HG02678 (cell line): Measurements from ENCODE around the gene RIPOR2.

Experiments
- ATAC-seq: cut with Tn5 transposase; IDR thresholded peaks from one replicate; pipeline ENCODE4 v1.9.1; 2021; ENCODE audit warnings: mild to moderate bottlenecking, moderate library complexity; ENCODE audit not compliant: unreplicated experiment

Gene RIPOR2

DNA sequence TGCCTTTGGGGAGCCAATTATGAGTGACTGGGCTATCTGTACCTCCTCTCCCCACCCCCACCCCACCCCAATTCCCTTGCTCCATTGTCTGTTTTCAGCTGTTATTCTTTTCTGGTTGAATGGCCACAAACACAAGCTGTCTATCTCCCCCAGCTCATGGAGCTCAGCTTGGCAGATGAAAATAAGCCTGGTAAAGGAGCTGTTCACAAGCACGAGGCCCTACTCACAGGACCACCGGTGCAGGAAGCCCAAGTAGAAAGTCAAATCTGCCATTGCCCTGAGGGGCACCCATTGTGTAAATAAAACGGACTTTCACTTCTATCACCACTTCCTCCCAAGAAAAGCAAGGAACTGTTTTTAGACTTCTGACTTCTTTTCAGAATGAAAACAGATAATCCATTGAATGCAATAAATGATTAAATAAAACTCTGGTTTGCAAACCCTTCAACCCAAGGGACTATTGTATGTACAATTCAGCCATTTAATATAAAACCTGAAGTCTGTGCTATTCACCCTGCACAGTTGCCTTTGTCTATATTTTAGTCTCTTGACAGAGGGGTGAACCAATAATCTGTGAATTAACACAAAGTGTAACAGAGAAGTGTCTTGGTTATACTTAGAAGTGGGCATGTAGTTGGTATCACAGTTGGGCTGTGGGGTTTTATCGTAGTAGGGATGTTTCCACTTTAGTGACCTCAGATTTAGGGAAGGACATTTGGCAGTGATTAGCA, 27.7 kb downstream of the RIPOR2 start:
- ATAC-seq: no peak

DNA sequence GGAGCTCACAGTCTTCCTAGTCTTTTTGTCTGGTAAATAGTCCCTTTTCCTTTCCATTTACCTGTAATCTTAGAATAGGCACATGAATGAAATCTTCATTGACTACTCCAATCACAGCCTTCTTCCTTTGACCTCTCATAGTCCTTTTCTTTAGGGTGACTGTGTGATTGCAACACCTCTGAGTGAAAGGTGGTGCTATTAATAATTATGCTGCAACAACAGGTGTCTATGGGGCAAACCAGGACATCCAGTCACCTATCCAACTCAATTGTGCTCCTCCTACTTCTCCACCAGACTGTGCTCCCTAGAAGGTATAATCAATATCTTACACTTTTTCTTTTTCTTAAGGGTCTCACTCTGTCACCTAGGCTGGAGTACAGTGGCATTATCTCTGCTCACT, 29.4 kb downstream of the RIPOR2 start:
- no peak for ATAC-seq

DNA sequence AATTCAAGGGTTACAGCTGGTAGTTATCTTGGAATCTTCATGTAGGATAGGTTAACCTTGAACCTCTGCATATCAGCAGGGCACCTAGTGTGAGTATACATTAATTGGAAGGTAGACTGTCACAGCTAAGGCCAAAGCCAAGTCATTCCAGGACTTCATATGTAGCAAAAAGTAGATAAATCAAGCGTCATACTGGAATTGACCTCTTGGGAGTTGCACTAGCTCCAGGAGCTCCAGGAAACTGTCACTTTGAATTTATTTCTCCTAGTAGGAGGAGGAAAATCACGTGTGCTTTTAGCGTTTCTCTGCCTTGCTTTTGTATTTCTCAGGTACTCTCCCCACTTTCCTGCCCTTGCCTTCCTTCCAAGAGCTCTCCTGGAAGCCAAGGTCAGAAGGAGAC, 30.3 kb downstream of the RIPOR2 start:
- no peak for ATAC-seq

DNA sequence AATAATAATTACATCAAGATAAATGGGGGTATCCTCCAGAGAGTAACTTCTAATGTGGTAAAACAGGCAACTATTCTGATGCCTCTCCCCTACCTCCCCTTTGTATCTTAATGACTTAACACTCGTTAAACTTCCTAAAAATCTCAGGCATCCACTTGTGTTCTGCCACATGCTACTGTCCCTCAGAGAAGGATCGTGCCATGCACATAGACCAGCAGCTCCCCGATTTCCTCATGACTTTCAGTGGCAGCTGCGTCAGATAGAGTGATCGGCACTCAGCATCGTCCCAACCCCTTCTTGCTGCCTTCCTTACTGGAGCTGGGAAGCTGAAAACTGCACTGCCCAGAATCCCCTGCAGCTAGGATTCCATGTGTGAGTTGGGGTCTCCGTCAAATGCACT, 32.1 kb downstream of the RIPOR2 start:
- ATAC-seq: no peak

DNA sequence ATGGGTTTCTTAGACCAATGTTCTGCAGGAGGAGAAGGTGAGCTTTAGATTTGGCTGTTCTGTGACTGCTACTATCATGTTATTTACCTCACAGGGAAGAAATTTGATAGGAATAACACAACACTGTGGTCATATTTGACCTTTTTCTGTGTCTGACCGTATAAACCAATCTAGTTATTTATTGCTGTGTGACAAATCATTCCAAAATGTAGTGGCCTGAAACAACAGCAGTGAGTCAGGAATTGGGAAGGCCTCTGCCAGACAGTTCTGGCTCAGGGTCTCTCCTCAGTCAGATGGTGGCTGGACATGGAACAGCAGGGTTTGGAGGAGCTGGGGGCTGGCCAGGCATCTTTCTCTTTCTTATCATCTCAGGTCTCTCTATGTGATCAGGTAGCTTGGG, 33.0 kb downstream of the RIPOR2 start:
- no peak for ATAC-seq

DNA sequence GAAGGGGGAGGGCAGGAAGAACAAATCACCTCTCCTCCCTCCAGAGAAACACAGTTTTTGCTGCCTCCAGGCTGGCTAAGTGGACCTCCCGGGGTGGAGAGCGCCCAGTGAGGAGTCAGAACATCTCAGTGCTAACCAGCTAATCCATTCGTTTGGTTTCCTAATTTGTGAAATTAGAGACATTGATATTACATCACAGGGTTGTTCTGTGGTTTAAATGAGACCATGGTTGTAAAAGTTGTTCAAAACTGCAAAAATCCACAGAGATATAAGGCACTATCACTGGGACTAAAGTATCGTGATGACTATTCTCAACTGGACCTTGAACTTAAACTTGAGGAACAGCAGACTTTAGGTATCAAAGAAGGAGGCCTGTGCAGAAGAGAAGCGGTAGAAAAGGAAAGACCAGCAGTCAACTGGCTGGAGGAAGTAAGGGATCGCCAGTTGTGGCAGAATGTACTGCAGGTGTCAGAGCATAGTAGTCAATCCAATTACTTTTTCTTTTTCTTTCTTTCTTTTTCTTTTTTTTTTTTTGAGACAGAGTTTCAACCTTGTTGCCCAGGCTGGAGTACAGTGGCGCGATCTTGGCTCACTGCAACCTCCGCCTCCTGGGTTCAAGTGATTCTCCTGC, 33.9 kb downstream of the RIPOR2 start:
- no peak for ATAC-seq

DNA sequence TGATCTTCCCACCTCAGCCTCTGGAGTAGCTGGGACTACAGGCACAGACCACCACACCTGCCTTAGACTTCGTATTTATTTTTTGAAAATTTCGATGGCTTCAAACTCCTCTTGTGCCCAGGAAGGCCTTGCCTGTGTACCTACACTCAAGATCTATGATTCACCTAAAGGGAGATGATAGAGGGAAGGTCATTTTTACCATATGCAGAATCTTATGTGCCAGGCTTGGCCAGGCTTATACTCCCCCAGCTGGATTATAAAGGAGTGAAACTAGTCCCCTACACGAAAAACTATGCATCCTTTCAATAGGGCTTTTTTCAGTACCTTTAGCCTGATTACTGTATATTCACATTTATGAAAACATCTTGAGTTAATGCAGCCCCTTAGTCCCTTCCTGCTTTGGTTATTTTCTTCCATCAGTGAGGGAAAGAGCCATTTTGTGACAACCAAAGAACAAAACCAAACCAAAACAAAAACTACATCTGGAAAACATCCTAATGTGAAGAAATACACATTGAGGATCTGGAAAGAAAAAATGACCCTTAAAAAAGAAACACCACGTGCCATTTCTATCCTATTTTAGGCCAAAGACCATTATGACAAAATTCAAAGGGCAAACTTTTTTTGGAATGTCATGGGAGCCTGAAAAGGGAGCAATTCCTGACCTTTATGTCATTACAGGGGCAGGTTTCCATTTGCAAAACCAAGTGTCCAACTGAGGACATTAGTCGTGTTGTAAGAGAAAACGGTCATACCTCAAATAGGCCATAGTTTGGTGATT, 34.7 kb downstream of the RIPOR2 start:
- no peak for ATAC-seq

DNA sequence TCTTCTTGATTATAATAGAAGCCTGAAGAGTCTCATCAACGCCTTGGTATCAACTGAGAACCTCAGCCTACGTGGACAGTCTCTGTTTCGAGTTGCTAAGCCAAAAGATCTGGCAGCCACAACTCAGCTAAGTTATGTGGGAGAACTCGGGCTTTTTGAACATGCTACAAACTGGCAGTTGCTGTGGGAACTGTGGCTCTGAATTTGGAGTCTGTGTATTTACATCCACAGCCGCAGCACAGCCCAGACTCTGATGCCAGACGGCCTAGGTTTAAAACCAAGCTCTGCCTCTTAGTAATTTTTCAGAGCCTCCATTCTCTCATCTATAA, 35.8 kb downstream of the RIPOR2 start:
- no peak for ATAC-seq

DNA sequence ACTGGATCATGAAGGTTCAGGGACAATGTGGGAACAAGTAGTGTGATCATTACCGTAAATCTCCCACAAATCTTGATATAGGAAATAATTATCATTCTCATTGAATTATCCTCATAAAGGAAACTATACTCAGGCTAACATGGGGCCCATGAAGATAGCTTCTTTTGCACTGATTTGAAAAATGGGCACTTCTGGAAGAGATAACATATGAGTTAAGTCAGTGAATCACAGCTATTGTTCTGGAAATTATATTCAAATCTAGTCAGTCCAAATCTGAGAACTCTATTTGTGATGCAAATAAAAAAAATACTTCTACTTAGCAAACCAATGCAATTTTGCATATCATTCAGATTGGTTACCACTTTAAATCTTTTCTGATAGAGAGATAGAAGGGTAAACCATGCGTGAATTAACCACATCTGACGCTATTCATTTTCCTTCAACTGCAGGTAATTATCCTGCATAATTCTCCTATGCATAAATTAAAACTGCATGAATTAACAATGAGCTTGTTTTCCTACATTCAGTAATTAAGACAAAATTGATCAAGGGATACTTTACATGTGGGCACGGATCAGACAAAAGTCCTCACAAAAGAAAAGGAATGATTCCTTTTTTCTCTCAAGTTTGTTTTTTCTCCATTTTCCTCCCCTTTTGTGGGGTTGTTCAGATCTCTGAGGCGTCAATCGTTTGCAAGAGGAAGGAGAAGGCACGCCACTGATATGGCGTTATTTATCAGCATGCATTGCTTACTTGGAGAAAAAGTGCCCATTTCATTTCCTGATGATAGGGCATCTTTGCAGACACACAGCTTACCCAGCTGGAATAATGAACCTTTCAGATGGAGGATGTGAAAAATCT, 36.4 kb downstream of the RIPOR2 start:
- no peak for ATAC-seq

DNA sequence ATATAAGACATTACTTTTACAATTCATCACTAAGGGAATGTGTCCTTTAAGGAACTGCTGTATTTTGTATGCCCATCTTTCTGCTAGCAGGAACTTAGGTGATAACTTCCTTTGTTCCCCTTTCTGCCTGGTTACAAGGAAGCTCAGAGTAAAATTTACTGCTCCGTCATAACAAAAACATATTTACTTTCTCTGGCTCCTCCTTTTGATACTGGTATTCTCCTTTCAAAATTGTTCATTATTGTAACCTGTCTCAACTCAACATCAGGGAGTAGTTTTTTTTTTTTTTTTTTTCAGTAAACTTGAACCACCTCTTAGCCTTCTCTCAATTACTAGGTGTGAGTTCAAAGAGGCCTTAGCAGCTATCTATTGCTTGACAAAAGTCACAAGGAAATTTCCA, 37.1 kb downstream of the RIPOR2 start:
- no peak for ATAC-seq

DNA sequence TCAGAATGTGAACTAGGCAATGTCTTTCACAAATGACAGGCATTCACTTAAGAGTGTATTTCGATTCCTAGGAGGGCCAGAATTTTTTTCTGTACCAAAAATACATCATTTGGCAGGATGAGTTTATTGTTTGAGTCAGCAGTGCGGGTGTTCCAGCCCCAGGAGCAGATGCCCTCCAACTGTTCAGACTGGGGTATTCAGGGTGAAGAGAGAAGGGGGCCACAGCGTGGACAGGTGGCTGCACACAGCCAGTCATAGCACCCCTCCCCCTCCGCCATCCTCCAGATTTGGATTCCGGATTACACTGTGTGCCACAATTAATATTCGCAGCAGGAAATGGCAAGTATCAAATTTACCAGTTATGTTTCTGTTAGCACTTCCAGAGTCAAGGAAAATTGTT, 38.6 kb downstream of the RIPOR2 start:
- ATAC-seq: no peak

DNA sequence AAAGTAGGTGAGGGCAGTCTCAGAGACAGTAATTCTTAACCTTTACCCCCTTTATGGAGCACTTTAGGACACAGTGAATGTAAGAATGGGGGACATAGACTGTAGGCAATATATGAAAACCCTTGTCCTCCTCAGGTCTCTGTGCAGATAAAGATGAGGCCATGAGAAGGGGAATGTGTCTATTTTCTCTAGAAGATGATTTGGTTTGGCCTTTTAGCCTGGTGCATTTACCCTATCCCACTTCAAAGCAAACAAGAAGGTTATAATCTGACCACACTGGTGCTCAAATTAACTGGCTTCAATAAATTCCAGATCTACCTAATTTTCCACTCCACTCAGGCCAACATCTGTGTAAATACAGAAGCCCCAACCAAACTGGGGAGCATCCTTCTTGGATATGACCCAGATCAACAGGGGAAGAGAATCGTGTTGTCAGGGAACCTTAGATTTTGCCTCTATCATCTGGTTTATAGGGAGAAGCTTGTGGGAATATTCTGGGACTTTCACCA, 42.4 kb downstream of the RIPOR2 start:
- no peak for ATAC-seq

DNA sequence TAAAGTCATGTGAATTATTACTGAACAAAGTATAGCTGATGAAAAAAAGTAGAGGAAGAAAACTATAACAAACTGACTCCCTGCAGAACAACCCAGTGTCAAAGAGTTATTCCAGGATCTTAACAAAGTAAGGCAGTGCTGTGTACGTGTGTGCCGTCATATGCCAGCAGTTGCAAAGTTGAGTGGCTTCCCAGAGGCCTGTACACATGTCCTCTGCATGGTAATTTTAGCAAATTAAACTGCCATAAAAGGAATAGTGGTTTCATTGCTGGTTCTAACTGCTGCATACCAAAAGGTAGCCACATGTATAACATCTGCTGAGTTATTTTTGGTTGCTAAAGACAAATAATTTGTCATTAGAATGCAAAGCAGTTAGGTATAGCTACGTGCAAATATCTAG, 44.8 kb downstream of the RIPOR2 start:
- no peak for ATAC-seq

DNA sequence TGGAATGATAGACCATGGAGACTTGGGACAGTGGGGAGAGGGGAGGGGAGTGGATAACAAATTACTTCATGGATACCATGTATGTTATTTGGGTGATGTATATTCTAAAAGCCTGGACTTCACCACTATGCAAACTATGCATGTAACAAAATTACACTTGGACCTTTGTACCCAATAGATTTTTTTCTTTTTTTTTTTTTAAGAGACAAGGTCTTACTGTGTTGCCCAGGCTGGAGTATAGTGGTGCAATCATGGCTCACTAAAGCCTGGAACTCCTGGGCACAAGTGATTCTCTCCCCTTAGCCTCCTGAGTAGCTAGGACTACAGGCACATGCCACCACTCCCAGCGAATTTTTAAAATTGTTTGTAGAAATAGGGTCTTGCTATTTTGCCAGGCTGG, 45.3 kb downstream of the RIPOR2 start:
- ATAC-seq: no peak

DNA sequence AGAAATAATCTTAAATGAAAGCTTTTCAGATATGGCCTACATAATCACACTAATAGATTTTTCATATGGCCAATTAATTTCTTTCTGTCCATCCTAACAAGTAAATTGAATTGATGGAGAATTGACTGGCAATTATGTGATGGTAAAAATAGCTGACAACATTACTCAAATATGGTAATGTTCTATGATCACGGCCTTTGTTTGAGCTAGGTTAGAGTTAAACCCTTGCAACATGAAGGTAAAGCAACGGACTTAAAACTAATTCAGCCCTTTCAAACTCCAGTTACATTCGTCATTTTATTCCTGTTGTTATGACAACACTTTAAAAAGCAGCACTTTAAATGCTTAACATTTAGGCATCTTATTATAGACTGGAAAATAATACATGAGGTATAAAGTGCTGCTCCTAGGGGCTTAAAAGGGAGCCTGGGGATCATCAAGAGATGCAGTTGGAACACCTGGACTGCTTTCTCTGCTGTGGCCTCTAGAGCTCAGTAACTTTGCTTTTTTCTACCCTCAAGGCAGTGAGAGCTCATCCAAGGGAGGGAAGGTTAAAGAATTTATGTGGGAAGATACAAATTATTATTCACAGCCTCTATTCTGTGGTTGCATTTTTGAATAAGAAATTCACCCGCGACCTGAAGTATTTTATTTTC, 46.9 kb downstream of the RIPOR2 start:
- ATAC-seq: no peak

DNA sequence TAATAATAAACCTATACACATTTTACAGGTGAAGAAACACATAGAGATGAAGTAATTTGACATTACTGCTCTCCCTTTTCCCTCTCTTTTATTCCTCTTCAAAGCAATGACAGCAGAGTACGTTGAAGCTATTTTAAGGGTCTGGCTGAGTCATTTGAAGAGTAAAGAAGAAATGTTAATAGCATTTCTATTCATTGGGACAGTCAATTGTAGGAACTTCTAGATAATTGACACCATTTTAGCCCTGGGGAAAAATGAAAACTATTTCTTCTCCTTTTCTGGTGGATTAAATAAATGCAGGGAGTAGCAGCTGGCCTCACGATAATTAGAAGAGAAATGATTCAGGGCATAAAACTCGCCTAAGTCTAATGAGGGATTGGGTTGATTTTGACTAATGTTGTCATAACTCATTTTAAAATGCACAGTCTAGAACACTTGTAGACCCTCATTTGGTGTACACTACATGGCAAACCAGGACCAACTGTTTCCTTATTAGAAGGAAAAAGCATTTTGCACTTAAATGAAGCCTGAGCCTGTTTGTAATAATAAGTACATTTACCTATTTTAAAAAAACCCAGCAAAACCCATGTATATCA, 48.1 kb downstream of the RIPOR2 start:
- ATAC-seq: no peak

DNA sequence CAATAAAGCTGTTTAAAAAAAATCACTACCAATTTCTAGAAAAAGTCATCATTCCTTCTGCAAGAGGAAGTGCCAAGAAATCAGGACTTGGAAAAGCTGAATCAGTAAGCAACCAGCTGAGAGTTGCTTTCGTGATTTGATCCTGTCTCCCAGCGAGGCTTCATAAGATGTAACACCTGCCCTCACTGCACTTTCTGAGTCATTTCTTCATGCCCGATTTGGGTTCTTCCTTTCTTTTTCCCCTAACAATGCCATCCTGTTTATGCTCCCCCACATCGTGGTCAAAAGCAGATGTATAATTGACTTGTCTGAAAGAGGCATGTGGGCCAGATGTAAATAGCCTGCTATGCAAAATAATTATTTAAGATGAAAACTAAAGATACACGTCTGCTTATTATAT, 52.1 kb downstream of the RIPOR2 start:
- ATAC-seq: peak; percentile 73

DNA sequence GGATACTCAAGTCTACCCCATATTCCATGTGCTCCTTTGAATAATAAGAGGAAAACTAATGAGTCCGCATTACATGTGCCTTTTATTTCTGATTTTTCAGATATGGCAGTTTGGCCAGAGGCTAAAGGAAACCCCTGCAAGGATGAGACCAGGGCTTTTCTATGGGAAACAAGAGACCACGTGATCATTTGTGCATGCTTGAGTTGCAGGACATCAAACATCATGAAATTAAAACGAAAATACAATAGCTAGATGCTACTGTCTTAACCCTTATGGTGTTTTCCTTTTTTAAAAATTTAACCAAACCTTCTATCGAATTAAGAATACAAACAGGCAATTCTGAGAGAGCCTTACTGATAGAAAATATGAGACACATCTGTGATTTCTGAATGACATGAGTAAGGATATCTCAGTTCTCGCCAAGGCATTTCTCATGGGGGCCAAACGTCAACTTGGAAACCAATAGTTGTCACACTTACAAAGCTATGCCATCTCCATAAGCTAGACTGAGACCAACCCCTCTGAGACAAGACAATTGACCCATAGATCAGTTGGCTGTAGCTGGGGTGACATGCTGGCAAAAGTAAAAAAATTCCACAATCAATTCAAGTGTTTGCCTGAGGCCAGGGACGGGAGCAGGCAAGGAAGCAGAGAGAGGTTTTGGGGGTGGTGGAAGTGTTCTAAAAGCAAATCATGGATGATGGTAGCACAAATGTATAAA, 52.8 kb downstream of the RIPOR2 start:
- ATAC-seq: no peak

DNA sequence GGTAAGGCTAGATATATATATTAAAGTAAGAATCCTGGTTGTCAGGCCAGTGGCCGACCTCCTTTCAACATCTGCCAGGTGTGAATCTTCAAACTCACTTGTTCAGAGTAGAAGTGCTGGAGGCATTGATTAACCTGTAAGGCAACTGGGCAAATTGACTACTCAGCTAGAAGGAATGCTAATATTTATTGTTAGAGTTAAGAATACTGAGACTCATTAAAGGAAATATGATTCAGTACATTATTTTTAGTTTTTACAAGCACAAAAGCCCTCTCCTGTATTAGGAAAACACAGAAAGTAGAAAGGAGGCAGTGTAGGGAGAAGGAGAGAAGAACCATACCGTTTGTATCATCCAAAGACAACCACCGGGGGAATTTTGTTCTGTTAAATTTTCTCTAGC, 53.5 kb downstream of the RIPOR2 start:
- ATAC-seq: no peak

DNA sequence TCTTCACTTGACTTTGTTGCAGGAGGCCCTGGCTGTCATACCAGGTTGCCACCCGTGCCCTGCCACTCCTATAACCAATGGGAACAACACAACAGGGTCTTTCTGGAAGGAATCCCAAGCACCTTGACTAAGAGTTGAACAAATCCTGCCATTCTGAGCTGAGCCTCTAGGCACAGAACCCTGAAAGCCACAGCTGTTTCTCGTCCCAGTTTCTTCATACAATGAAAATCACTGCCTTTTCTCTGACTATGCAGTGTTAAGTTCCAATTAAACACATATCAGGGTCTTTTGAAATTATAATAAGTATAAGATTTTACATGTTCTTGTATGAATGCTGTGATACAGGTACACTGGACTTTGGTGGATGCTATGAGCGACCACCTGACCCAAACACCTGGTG, 54.4 kb downstream of the RIPOR2 start:
- ATAC-seq: no peak
